ENCODE data around the gene MYO1B. TPM values are rescaled to one million over a fixed set of nuclear protein-coding genes. Genes with fewer than 3 reads are reported as not detected.

Gene MYO1B
- total and polyA plus RNA-seq, 2 experiments from 2014 or later: 26.4 to 70.6 TPM

GRCh38 chr2:191296083-191297006 is 51.1 kb downstream of the MYO1B start (continued):
- TF ChIP-seq CREB1 (CRISPR knock-in tag; IDR thresholded peaks at IDR 0.05; ENCODE audit: low read depth) (no peak), POLR2AphosphoS5 (IDR thresholded peaks at IDR 0.05; ENCODE audit: low read depth) (no peak), REST (IDR thresholded peaks at IDR 0.05; ENCODE audit: unreplicated experiment) (no peak), EZH2phosphoT487 (IDR thresholded peaks at IDR 0.05; ENCODE audit: unreplicated experiment) (no peak)

- no peak overlapping the region for H3K27ac Mint-ChIP-seq
- H3K36me3 Mint-ChIP-seq (ENCODE audit: low read depth): peaks cover 11% of the 10 kb centered on the region; the same call in 2 of the 3 replicates
- no peaks in the 10 kb centered on the region for H3K9me3 Mint-ChIP-seq
- H3K27me3 ChIP-seq (ENCODE audit: insufficient read depth): no peaks in the 10 kb centered on the region
- ATAC-seq (no peak), DNase-seq (ENCODE audit: low spot score) (no peak)
- no peaks in the 10 kb centered on the region for H3K27me3 Mint-ChIP-seq (ENCODE audit: insufficient read depth, low read depth, poor library complexity)
- H3K9me2 ChIP-seq (ENCODE audit: insufficient read depth): 0 out of 2 replicates have a peak, but pooled peaks cover 3% of the 10 kb centered on the region
- no peaks in the 10 kb centered on the region for H3F3A ChIP-seq (replicated peaks; ENCODE audit: low read depth)
- peaks cover 6% of the 10 kb centered on the region; the same call in 2 of the 3 replicates for H3K4me1 Mint-ChIP-seq
- H3K27ac ChIP-seq (ENCODE audit: low read depth): no peak overlapping the region
- H2AFZ ChIP-seq: no peak overlapping the region
- H3K79me2 ChIP-seq (replicated peaks; ENCODE audit: insufficient read depth): peaks cover 71% of the 10 kb centered on the region
- H3K4me2 ChIP-seq: no peak overlapping the region
- no peak overlapping the region for H3K4me3 Mint-ChIP-seq
- no peak overlapping the region for H3K4me3 ChIP-seq
- no peaks in the 10 kb centered on the region for H3K4me1 ChIP-seq (ENCODE audit: insufficient read depth)
- no peaks in the 10 kb centered on the region for H3K36me3 ChIP-seq (ENCODE audit: insufficient read depth)
- peaks cover 9% of the 10 kb centered on the region for H4K20me1 ChIP-seq (replicated peaks; ENCODE audit: insufficient read depth)
- TF ChIP-seq ETS1 (IDR thresholded peaks at IDR 0.05) (no peak), CREB1 (CRISPR knock-in tag; IDR thresholded peaks at IDR 0.05; ENCODE audit: low read depth) (no peak), ZNF331 (CRISPR knock-in tag; IDR thresholded peaks at IDR 0.05; ENCODE audit: low read depth) (no peak), STAT1 (IDR thresholded peaks at IDR 0.05; ENCODE audit: unreplicated experiment) (no peak), ZNF462 (CRISPR knock-in tag; IDR thresholded peaks at IDR 0.05) (no peak), JUNB (IDR thresholded peaks at IDR 0.05; ENCODE audit: unreplicated experiment) (no peak), EZH2 (IDR thresholded peaks at IDR 0.05; ENCODE audit: low read depth, unreplicated experiment) (no peak)
Observed at GRCh38 chr2:191297033-191297432, 51.8 kb downstream of the MYO1B start.
